AG20443 (cell line): ENCODE measurements around the gene EFEMP1.
"Not testable (repeated sequence)": the region's sequence is repeated elsewhere in the genome, so short reads cannot be mapped to it uniquely, and the experiment has no call there.

Source experiments
- DNase-seq: peaks from one replicate; pipeline ENCODE4 v3.0.0; 2012; ENCODE audit warnings: low spot score, mixed read lengths

EFEMP1 gene

DNA sequence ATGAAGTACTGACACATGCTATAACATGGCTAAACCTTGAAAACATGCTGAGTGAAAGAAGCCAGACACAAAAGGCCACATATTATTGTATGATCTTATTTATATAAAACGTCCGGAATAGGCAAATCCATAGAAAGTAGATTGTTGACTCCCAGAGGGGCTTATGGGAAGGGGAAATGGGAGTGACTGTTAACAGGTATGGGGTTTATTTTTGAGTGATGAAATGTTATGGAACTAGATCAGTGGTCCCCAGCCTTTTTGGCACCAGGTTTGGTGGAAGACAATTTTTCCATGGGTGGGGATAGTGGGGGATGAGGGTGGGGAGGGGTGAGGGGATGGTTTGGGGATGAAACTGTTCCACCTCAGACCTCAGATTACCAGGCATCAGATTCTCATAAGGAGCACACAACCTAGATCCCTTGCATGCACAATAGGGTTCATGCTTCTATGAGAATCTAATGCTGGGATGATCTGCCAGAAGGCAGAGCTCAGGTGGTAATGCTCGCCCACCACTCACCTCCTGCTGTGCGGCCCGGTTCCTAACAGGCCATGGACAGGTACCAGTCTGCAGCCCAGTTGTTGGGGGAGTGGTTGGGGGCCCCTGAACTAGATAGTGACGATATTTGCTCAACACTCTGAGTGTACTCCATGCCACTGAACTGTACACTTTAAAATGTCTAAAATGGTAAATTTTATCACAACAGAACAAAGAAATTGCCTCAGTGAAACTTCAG is 59.1 kb downstream of the EFEMP1 start:
- DNase-seq: no peak

DNA sequence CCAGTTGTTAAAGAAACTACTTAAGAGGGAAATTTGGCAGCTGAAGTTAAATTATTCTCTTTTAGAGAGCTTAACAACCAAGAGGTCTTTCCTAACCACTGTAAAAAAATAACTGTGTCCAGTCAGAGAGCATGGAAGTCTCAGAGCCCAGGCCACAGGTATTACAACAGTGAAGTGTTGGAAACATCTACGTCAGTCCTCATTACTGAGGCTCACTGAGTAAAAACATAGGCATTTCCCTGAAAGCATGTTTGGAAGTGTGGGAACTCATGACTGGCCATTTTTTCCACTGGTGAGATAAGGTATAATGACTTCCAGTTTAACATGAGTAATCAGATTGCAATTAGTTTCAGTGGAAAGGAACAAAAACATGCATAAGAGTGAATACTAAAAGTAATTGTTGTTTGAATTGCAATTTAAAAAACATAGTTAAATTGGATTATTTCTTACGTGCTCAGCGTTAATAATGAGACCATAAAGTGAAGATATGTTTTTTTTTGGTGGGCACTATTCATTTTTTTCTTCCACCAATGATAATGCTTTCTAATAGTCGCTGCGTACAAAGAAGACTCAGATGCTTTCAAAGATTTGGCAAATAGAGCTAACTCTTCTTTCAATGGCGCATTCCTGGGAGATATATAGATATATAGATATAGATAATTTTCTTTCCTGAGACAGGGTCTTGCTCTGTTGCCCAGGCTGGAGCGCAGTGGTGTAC is 60.8 kb downstream of the EFEMP1 start:
- peak; percentile 81 for DNase-seq

DNA sequence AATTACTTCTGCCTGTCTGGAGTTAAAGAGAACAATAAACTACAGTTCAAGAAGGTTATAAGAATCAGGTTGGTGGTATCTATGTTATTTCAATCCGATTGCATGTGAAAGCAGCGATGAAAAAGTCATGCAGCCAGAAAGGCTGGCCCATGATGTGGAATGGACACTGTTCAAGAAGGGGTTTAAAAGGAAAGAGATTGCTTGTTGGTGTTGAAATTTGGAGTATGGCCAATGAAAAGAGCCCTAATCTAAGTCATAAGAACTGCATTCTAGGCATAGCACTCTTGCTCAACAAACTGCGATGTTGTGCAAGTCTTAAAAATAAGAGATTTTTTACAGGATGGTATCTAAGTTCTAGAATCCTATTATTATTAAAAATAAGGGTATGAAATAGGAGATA is 61.3 kb downstream of the EFEMP1 start:
- DNase-seq: peak; percentile 73

- no peak for DNase-seq
Observed at GRCh38 chr2:55861733-55862132, 61.8 kb downstream of the EFEMP1 start.

- no peak for DNase-seq
Observed at GRCh38 chr2:55860832-55861231, 62.8 kb downstream of the EFEMP1 start.

GRCh38 chr2:55859875-55860274 is 63.7 kb downstream of the EFEMP1 start:
- no peak for DNase-seq

DNA sequence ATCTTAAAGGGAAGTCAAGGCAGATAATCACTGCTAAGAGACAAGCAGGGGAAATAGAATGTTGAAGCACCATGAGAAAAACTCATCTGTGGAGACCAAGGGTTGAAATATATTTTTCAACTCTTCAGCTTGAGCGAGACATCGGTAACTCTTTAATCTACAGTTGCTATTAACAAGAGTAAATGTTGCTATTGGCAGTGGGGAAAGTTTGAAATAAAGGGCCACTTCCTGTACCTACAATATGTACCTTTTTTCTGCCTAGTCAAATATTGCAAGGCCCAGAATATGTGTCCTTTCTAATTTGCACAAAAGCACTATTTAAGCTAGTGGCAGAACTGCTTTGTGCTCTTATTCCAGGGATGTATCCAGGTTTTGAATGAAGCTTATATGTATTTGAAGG is 65.8 kb downstream of the EFEMP1 start:
- DNase-seq: no peak

- DNase-seq: no peak
Observed at GRCh38 chr2:55856936-55857335, 66.6 kb downstream of the EFEMP1 start.

- DNase-seq: no peak
Observed at GRCh38 chr2:55848096-55848495, 75.5 kb downstream of the EFEMP1 start.

DNA sequence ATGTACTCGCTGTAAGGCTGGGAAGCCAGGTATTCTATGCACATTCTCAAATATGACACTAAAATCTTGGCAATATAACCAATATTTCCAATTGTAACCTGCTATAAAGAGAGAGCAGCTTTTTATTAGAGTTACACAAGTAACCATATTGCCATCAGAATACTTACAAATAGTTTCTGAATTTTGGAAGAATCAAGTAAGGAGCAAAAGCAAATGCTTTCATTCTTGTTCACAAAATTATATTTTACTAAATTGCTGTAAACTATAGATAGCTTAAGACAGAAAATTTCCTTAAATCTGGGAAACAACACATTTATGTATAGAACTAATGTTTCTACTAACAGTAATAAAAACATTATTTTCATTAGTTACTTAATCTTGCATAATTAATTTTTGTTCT is 77.2 kb downstream of the EFEMP1 start:
- no peak for DNase-seq

DNA sequence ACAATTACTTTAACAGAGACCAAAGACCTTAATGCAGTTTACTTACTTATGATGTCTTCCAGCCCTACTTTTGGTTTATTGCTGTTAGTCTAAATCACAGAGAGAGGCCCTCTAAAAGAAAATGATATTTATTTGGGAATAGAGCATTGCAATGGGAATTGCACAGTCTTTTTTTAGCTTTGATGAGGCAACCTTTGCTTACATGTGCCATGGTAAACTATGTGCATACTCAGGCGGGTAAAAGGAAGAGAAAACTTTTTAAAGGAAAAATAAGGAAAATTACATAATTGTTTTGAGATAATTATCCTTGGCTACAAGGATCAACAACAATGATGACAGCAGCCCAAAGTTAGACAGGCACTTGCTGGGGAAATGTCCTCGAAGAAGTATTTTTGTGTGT is 78.6 kb downstream of the EFEMP1 start:
- DNase-seq: no peak

GRCh38 chr2:55843994-55844345 is 79.6 kb downstream of the EFEMP1 start:
- DNase-seq: no peak

DNA sequence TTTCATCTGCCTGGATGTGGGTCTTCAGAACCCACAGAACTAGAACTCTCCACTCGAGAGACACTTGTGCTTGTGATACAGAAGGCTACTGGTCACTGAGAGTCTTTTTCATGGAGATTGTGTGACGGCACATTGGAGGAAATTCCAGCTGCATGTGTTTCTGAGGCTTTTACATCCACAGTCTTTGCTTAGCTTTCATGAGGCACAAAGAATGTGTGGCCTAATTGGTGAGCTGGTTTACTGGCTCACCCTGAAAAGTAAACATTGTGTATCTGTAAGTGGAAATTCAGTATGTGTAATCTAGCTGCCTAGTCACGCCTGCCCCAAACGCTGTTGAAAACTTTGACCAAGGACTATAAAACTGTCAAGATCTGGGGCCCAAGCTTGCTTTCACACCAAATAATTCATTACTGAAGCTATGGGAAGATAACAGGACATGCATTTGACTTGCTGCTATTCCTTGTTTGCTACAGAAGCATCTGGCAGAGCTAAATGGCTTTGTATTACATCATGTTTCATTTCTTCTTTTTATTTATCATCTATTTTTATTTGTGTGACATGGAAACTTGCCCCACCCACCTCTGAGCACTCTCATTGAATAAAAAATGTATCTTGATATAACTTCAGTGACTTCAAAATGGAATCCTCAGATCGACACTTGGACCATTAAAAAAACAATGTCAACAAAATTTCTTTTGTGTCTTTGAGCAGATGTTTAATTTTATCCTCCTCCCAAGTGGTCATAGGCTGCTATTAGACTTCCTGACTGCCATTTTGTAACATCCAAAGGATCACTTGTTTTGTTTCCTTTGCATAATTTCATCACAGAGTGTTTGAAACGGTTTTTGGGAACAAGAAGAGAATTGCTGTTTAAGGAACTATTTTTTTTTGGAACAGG is 80.2 kb downstream of the EFEMP1 start:
- peak; percentile 79 for DNase-seq

DNA sequence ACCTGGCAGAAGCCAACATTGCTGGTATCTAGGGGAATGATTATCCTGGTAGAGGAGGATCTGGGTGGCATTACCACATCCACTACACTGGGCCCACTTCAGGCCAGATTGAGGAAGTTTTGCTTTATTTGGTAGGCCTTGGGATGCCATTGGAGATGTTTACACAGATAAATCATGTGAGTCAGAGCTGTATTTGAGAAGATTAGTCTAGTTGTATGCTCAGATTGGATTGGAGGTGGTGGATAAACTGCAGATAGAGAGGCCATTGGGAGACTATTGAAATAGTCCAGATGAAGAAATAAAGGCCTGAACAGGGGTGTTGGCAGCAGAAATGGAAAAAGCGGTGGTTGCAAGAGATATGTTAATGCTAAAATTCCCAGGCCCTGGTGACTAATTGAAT is 81.5 kb downstream of the EFEMP1 start:
- DNase-seq: peak; percentile 17

- no peak for DNase-seq
Observed at GRCh38 chr2:55840460-55840859, 83.1 kb downstream of the EFEMP1 start.

DNA sequence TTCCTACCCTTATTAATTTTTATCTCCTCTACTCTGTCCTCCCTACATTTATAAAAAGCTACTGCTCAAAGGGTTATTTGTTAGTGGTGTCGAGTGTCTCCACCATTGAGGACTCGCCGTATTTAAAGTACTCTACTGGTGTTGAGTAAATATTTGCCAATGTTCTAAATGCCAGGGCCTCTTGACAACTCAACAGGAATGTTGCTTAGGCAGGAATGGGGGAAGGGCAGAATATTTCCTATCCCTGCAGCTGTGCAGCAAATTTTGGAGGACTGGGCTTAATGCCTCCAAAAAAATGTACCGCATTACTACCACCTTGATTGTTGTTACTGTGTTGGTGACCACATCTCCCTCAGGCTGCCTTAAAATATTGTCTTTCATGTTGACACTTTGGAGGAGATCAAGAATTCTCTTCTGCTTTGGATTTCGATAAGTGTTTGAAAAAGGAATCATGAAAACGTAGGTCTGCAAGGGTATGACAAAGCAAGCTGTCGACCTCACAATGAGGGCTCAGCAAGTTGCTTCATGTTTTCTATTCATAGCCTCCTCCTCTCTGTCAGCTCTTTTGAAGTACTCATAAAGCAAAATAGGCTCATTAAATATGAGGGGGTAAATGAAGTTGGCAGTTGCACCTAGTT is 84.3 kb downstream of the EFEMP1 start:
- peak; percentile 15 for DNase-seq

- DNase-seq: no peak
Observed at GRCh38 chr2:55838653-55839052, 84.9 kb downstream of the EFEMP1 start.

GRCh38 chr2:55838117-55838516 is 85.5 kb downstream of the EFEMP1 start:
- DNase-seq: not testable (repeated sequence)

GRCh38 chr2:55837073-55837472 is 86.5 kb downstream of the EFEMP1 start:
- DNase-seq: no peak

GRCh38 chr2:55831671-55832410 is 91.7 kb downstream of the EFEMP1 start:
- DNase-seq: not testable (repeated sequence)

DNA sequence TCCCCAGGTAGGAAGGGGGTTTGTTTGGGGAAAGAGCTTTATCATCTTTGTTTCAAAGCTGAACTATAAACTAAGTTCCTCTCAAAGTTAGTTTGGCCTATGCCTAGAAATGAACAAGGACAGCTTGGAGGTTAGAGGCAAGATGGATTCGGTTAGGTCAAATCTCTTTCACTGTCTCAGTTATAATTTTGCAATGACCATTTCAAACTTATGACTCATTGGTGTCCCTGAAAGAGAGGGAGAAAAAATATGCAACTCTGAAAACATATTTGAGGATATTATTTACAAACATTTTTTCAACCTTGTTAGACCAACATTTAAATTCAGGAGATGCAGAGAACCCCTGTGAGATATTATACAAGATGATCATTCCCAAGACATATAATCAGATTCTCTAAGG is 95.7 kb downstream of the EFEMP1 start:
- DNase-seq: no peak

DNA sequence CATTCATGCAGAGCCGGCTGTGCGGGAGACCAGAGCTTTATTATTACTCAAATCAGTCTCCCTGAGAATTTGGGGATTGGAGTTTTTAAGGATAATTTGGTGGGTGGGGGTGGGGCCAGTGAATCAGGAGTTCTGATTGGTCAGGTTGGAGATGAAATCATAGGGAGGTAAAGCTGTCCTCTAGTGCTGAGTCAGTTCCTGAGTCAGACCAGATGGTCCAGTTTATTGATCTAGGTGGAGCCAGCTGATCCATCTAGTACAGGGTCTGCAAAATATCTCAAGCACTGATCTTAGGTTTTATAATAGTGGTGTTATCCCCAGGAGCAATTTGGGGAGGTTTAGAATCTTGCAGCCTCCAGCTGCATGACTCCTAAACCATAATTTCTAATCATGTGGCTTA is 96.2 kb downstream of the EFEMP1 start:
- peak; percentile 15 for DNase-seq
